ENCODE measurements around the gene SET.

- TF ChIP-seq POLR2A (IDR thresholded peaks at IDR 0.05) = no peak
- TF ChIP-seq CTCF (IDR thresholded peaks at IDR 0.05) = no peak
Measured at GRCh38 chr9:128701227-128701854, 12.3 kb downstream of the SET start.
